SJSA1 (cell line): ENCODE data around the gene LTC4S. TPM values are rescaled to one million over a fixed set of nuclear protein-coding genes. Genes with fewer than 3 reads are reported as not detected.

ENCODE experiments used
- DNase-seq, 2 experiments: peaks; one replicate each; pipeline ENCODE4 v3.0.0-alpha.2; 2015 to 2020; ENCODE audit warnings: low spot score in 2 of 2, low read depth in 1 of 2
- H3K27ac ChIP-seq: fragments of 250-450 bp; sonication (Bioruptor Pico); 2 replicates; pipeline ENCODE4 v1.5.1; 2020; ENCODE audit warnings: mild to moderate bottlenecking, moderate library complexity
- H3K27me3 ChIP-seq: fragments of 250-450 bp; sonication (Bioruptor Pico); replicated peaks from 2 replicates; pipeline ENCODE4 v1.5.1; 2020; ENCODE audit warnings: mild to moderate bottlenecking, moderate library complexity
- H3K36me3 ChIP-seq: fragments of 250-450 bp; sonication (Bioruptor Pico); 2 replicates; pipeline ENCODE4 v1.5.1; 2020; ENCODE audit warnings: mild to moderate bottlenecking
- H3K4me1 ChIP-seq: fragments of 250-450 bp; sonication (Bioruptor Pico); replicated peaks from 2 replicates; pipeline ENCODE4 v1.6.1; 2021; ENCODE audit warnings: mild to moderate bottlenecking
- H3K4me3 ChIP-seq: fragments of 250-450 bp; sonication (Bioruptor Pico); 2 replicates; pipeline ENCODE4 v1.5.1; 2020; ENCODE audit warnings: mild to moderate bottlenecking
- H3K9me3 ChIP-seq: fragments of 250-450 bp; sonication (Bioruptor Pico); replicated peaks from 2 replicates; pipeline ENCODE4 v1.5.1; 2020; ENCODE audit warnings: mild to moderate bottlenecking
- total RNA-seq: library from RNA; depleted of rRNA; stranded (reverse); fragments of >200 nt; shearing (Covaris generic); gene quantifications from 2 replicates; pipeline ENCODE4 v1.2.3, GENCODE V29; 2014; rRNA removed

LTC4S gene
- total RNA-seq, 1 experiment from 2014 or later = 0.68 TPM

- Histone ChIP-seq H3K27ac (no peak overlapping the region), H3K36me3 (peaks cover 82% of the 10 kb centered on the region)
Measured at GRCh38 chr5:179837076-179838011, 43.6 kb downstream of the LTC4S start.

GRCh38 chr5:179839328-179840256 is 45.8 kb downstream of the LTC4S start:
- Histone ChIP-seq H3K9me3 (0 out of 2 replicates have a peak, but pooled peaks cover 2% of the 10 kb centered on the region), H3K4me1 (no peaks in the 10 kb centered on the region; the same call in 1 of the 2 replicates), H3K4me3 (no peak overlapping the region), H3K36me3 (peaks cover 69% of the 10 kb centered on the region), H3K27me3 (no peaks in the 10 kb centered on the region), H3K27ac (no peak overlapping the region)
- no peak for DNase-seq

More at GRCh38 chr5:179837076-179838011, 43.6 kb downstream of the LTC4S start:
- H3K27me3 ChIP-seq = no peaks in the 10 kb centered on the region
- no peaks in the 10 kb centered on the region for H3K9me3 ChIP-seq
- H3K4me3 ChIP-seq = no peak overlapping the region
- H3K4me1 ChIP-seq = no peaks in the 10 kb centered on the region; the same call in 1 of the 2 replicates
- DNase-seq = no peak

- Histone ChIP-seq H3K27me3 (no peaks in the 10 kb centered on the region), H3K4me3 (no peak overlapping the region), H3K27ac (no peak overlapping the region), H3K36me3 (peaks cover 70% of the 10 kb centered on the region), H3K4me1 (no peaks in the 10 kb centered on the region; the same call in 1 of the 2 replicates), H3K9me3 (peaks cover 4% of the 10 kb centered on the region; the same call in 1 of the 2 replicates)
- no peak for DNase-seq
Measured at GRCh38 chr5:179840321-179840720, 46.5 kb downstream of the LTC4S start.

GRCh38 chr5:179840766-179841165 is 47.0 kb downstream of the LTC4S start:
- H3K4me3 ChIP-seq = no peak overlapping the region
- no peak overlapping the region for H3K27ac ChIP-seq
- peaks cover 69% of the 10 kb centered on the region for H3K36me3 ChIP-seq
- H3K9me3 ChIP-seq = peaks cover 4% of the 10 kb centered on the region; the same call in 1 of the 2 replicates
- H3K27me3 ChIP-seq = no peaks in the 10 kb centered on the region
- DNase-seq = no peak
- no peaks in the 10 kb centered on the region; the same call in 1 of the 2 replicates for H3K4me1 ChIP-seq

- Histone ChIP-seq H3K4me3 (no peak overlapping the region), H3K4me1 (no peaks in the 10 kb centered on the region; the same call in 1 of the 2 replicates), H3K27me3 (no peaks in the 10 kb centered on the region), H3K36me3 (peaks cover 66% of the 10 kb centered on the region), H3K9me3 (peaks cover 4% of the 10 kb centered on the region; the same call in 1 of the 2 replicates), H3K27ac (no peak overlapping the region)
- DNase-seq = no peak
Measured at GRCh38 chr5:179841621-179842020, 47.8 kb downstream of the LTC4S start.

Other genes starting within 250 kb of the LTC4S start
- gene RUFY1, start 243.4 kb upstream of the LTC4S start, total RNA-seq = 38.4 and 41.9 TPM in 2 replicates
- gene HNRNPH1, start 170.3 kb upstream of the LTC4S start, total RNA-seq = 639 and 733 TPM in 2 replicates
- not detected in 2 replicates for gene CBY3, start 113.0 kb upstream of the LTC4S start, total RNA-seq
- 813 and 826 TPM in 2 replicates for gene CANX, start 95.0 kb upstream of the LTC4S start, total RNA-seq
- 13.7 and 18.0 TPM in 2 replicates for gene MAML1, start 61.2 kb upstream of the LTC4S start, total RNA-seq
- 98.2 and 125 TPM in 2 replicates for gene MGAT4B, start 12.9 kb downstream of the LTC4S start, total RNA-seq
- 298 and 772 TPM in 2 replicates for gene SQSTM1, start 26.9 kb downstream of the LTC4S start, total RNA-seq
- gene MRNIP, start 64.8 kb downstream of the LTC4S start, total RNA-seq = 10.4 and 17.7 TPM in 2 replicates
- gene TBC1D9B, start 113.9 kb downstream of the LTC4S start, total RNA-seq = 41.9 and 43.2 TPM in 2 replicates